Lung (tissue), 12 donors: ENCODE measurements around the gene DHCR7. TPM values are rescaled to one million over a fixed set of nuclear protein-coding genes. Genes with fewer than 3 reads are reported as not detected.

Source experiments
- ATAC-seq: fragments of 200-7000 bp; cut with Tn5 transposase; one replicate; pipeline ENCODE4 v1.9.1; 2020; ENCODE audit warnings: moderate number of reproducible peaks; ENCODE audit not compliant: insufficient read depth, low FRiP score
- DNase-seq, 3 donors: peaks; one replicate each; pipeline ENCODE4 v3.0.0-alpha.2; 2013 to 2017
- H3K27ac ChIP-seq, 2 donors: one replicate each; pipeline ENCODE4 v1.5.1; 2013; ENCODE audit warnings: mild to moderate bottlenecking in 2 of 2, moderate library complexity in 2 of 2, control low read depth in 1 of 2, inconsistent platforms in 1 of 2, low read depth in 1 of 2, low read length in 1 of 2
- H3K27me3 ChIP-seq, 3 donors: one replicate each; pipeline ENCODE4 v1.5.1; 2013; ENCODE audit warnings: low read length in 2 of 3; ENCODE audit not compliant: control insufficient read depth in 3 of 3, insufficient read depth in 3 of 3
- H3K36me3 ChIP-seq, 4 donors: one replicate each; pipeline ENCODE4 v1.5.1; 2013; ENCODE audit warnings: low read length in 4 of 4, mild to moderate bottlenecking in 1 of 4, moderate library complexity in 1 of 4; ENCODE audit not compliant: control insufficient read depth in 4 of 4, insufficient read depth in 4 of 4
- H3K4me1 ChIP-seq, 5 donors: one replicate each; pipeline ENCODE4 v1.5.1; 2013; ENCODE audit warnings: low read length in 5 of 5, mild to moderate bottlenecking in 2 of 5, moderate library complexity in 1 of 5; ENCODE audit not compliant: control insufficient read depth in 5 of 5, insufficient read depth in 5 of 5
- H3K4me3 ChIP-seq: one replicate; pipeline ENCODE4 v1.5.1; 2013; ENCODE audit warnings: mild to moderate bottlenecking, control low read depth, moderate library complexity
- H3K9ac ChIP-seq, 2 donors: one replicate each; pipeline ENCODE4 v1.5.1; 2013; ENCODE audit warnings: low read length in 2 of 2, control low read depth in 1 of 2; ENCODE audit not compliant: insufficient read depth in 1 of 2
- H3K9me3 ChIP-seq, 4 donors: one replicate each; pipeline ENCODE4 v1.5.1; 2013; ENCODE audit warnings: low read length in 3 of 4, mild to moderate bottlenecking in 1 of 4, moderate library complexity in 1 of 4; ENCODE audit not compliant: control insufficient read depth in 4 of 4, insufficient read depth in 3 of 4
- WGBS, 2 donors: extraction: QIAGEN DNeasy Blood & Tissue Kit; methylation state at CpG; one replicate each; pipeline ENCODE4 v1.1.7; 2013; 5-methylcytosine and 5-hydroxymethylcytosine counted together
- polyA plus RNA-seq, 2 donors: library from polyadenylated mRNA; stranded (reverse); fragments of 200-250 nt; gene quantifications; one replicate each; pipeline ENCODE4 v1.2.1, GENCODE V29; 2013
- total RNA-seq, 2 donors: library from RNA; depleted of rRNA in 1 of 2; stranded (reverse); fragments of >200 nt in 1 of 2; gene quantifications; one replicate each; pipeline ENCODE4 v1.2.1, GENCODE V29; 2014 to 2021
- TF ChIP-seq, protein P1 (sequence below): IDR thresholded peaks from 2 replicates; pipeline ENCODE4 v1.5.1; 2012; ENCODE audit warnings: mild to moderate bottlenecking; ENCODE audit errors: control extremely low read depth, extremely low read depth
- donor health status: control.
- donor health status: control.
- donor health status: Bipolar disorder and iron deficiency.
- donor health status: healthy.
- donor health status: DM: yes; HTN: yes; CAD: no.

Gene DHCR7
- total and polyA plus RNA-seq, 4 donors: 41.2 to 138 (median 68.1) TPM

DNA sequence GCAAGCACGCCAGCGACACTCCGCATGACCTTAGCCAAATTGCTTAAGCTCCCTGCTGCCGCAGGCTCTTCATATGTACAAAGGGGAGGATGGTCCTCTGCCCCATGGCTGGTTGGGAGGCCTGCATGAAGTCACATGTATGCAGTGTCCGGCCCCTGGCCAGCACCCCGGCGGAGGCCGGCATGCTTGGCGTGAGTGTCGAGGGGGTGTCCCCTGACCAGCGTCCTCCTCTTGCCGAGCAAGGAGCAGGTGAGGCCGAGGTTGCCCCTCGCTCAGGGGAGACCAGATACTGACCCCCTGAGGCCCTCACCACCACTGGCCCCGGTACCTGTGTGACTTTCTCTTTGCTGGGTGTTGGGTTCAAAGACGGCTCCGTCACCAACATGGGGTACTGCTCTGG lies 50.2 kb downstream of the DHCR7 start:
- peaks cover 0 to 9% (median 0%) of the 10 kb centered on the region in 5 donors for H3K4me1 ChIP-seq
- no peak overlapping the region for H3K4me3 ChIP-seq
- no peaks in the 10 kb centered on the region for H3K36me3 ChIP-seq
- peaks cover 0 to 4% (median 2%) of the 10 kb centered on the region in 3 donors for H3K27me3 ChIP-seq
- no peak overlapping the region for H3K27ac ChIP-seq
- TF ChIP-seq, protein P1, sequence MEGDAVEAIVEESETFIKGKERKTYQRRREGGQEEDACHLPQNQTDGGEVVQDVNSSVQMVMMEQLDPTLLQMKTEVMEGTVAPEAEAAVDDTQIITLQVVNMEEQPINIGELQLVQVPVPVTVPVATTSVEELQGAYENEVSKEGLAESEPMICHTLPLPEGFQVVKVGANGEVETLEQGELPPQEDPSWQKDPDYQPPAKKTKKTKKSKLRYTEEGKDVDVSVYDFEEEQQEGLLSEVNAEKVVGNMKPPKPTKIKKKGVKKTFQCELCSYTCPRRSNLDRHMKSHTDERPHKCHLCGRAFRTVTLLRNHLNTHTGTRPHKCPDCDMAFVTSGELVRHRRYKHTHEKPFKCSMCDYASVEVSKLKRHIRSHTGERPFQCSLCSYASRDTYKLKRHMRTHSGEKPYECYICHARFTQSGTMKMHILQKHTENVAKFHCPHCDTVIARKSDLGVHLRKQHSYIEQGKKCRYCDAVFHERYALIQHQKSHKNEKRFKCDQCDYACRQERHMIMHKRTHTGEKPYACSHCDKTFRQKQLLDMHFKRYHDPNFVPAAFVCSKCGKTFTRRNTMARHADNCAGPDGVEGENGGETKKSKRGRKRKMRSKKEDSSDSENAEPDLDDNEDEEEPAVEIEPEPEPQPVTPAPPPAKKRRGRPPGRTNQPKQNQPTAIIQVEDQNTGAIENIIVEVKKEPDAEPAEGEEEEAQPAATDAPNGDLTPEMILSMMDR: no peak
- no peak for ATAC-seq
- H3K9ac ChIP-seq: no peak overlapping the region
- WGBS, 2 donors: 91 to 92% methylated on average over 17 of the region's 17 CpGs
- no peak for DNase-seq
- H3K9me3 ChIP-seq: peaks cover 0 to 4% (median 0%) of the 10 kb centered on the region in 4 donors

- H3K27me3 ChIP-seq: peaks cover 0 to 4% (median 2%) of the 10 kb centered on the region in 3 donors
- peaks cover 0 to 11% (median 0%) of the 10 kb centered on the region in 5 donors for H3K4me1 ChIP-seq
- no peak overlapping the region for H3K4me3 ChIP-seq
- H3K27ac ChIP-seq: no peak overlapping the region
- WGBS, 2 donors: 85% methylated on average over 10 of the region's 10 CpGs
- ATAC-seq (no peak), DNase-seq (no peak)
- H3K9me3 ChIP-seq: no peaks in the 10 kb centered on the region
- no peaks in the 10 kb centered on the region for H3K36me3 ChIP-seq
- TF ChIP-seq, protein P1: no peak
- no peak overlapping the region for H3K9ac ChIP-seq
Observed at GRCh38 chr11:71397331-71397860, 50.8 kb downstream of the DHCR7 start.

- Histone ChIP-seq H3K9me3 (no peaks in the 10 kb centered on the region), H3K9ac (no peak overlapping the region), H3K4me1 (peaks cover 0 to 19% (median under 1%) of the 10 kb centered on the region in 5 donors), H3K36me3 (no peaks in the 10 kb centered on the region), H3K4me3 (no peak overlapping the region), H3K27ac (no peak overlapping the region), H3K27me3 (peaks cover 0 to 4% (median 2%) of the 10 kb centered on the region in 3 donors)
- TF ChIP-seq, protein P1: no peak
- no peak for DNase-seq
- ATAC-seq: no peak
- WGBS, 2 donors: 87% methylated on average over 16 of the region's 16 CpGs
Observed at GRCh38 chr11:71396548-71397123, 51.6 kb downstream of the DHCR7 start.
